ENCODE data around the gene SPACA4. TPM values are rescaled to one million over a fixed set of nuclear protein-coding genes. Genes with fewer than 3 reads are reported as not detected.
A peak's percentile ranks its signal among the peaks of the same experiment; 100 is the strongest.

Gene SPACA4
- total RNA-seq, 1 experiment from 2014 or later = not detected

- no peak for DNase-seq (ENCODE audit: low read depth)
- in situ Hi-C loops (cut with HindIII; ENCODE audit: low pct_unique_long_range_greater_than_20kb, low sequenced_read_pairs) = no loop called here
Measured at GRCh38 chr19:48615231-48616040, 8.9 kb downstream of the SPACA4 start.

- no peak for DNase-seq (ENCODE audit: low read depth)
- in situ Hi-C loops (cut with HindIII; ENCODE audit: low pct_unique_long_range_greater_than_20kb, low sequenced_read_pairs) = no loop called here
Measured at GRCh38 chr19:48616041-48616436, 9.5 kb downstream of the SPACA4 start.

- in situ Hi-C loops (cut with HindIII; ENCODE audit: low pct_unique_long_range_greater_than_20kb, low sequenced_read_pairs) = no loop called here
- DNase-seq (ENCODE audit: low read depth) = no peak
Measured at GRCh38 chr19:48616491-48617056, 10.0 kb downstream of the SPACA4 start.

GRCh38 chr19:48617146-48617937 lies 10.8 kb downstream of the SPACA4 start:
- DNase-seq (ENCODE audit: low read depth) = no peak
- in situ Hi-C loops (cut with HindIII; ENCODE audit: low pct_unique_long_range_greater_than_20kb, low sequenced_read_pairs) = no loop called here

GRCh38 chr19:48618278-48618915 lies 11.9 kb downstream of the SPACA4 start:
- in situ Hi-C loops (cut with HindIII; ENCODE audit: low pct_unique_long_range_greater_than_20kb, low sequenced_read_pairs) = no loop called here
- DNase-seq (ENCODE audit: low read depth) = no peak

- peak; percentile 100 for DNase-seq (ENCODE audit: low read depth)
- in situ Hi-C loops (cut with HindIII; ENCODE audit: low pct_unique_long_range_greater_than_20kb, low sequenced_read_pairs) = no loop called here
Measured at GRCh38 chr19:48618916-48619691, 12.6 kb downstream of the SPACA4 start, which contains the start of the genes RPL18 and SPHK2. TSS of gene RPL18 (minus strand) at chr19:48619178. CDS start at chr19:48619143, 35 bp downstream. TSS of gene SPHK2 (plus strand) at chr19:48619506. CDS start at chr19:48620515, 1,009 bp downstream.

GRCh38 chr19:48619692-48620585 lies 13.4 kb downstream of the SPACA4 start:
- in situ Hi-C loops (cut with HindIII; ENCODE audit: low pct_unique_long_range_greater_than_20kb, low sequenced_read_pairs) = no loop called here
- no peak for DNase-seq (ENCODE audit: low read depth)

GRCh38 chr19:48623556-48624066 lies 17.1 kb downstream of the SPACA4 start:
- in situ Hi-C loops (cut with HindIII; ENCODE audit: low pct_unique_long_range_greater_than_20kb, low sequenced_read_pairs) = no loop called here
- DNase-seq (ENCODE audit: low read depth) = no peak

GRCh38 chr19:48624067-48624594 lies 17.6 kb downstream of the SPACA4 start:
- in situ Hi-C loops (cut with HindIII; ENCODE audit: low pct_unique_long_range_greater_than_20kb, low sequenced_read_pairs) = no loop called here
- DNase-seq (ENCODE audit: low read depth) = peak; percentile 96

GRCh38 chr19:48624791-48625723 lies 18.5 kb downstream of the SPACA4 start:
- in situ Hi-C loops (cut with HindIII; ENCODE audit: low pct_unique_long_range_greater_than_20kb, low sequenced_read_pairs) = no loop called here
- no peak for DNase-seq (ENCODE audit: low read depth)

GRCh38 chr19:48625891-48626327 lies 19.4 kb downstream of the SPACA4 start:
- in situ Hi-C loops (cut with HindIII; ENCODE audit: low pct_unique_long_range_greater_than_20kb, low sequenced_read_pairs) = no loop called here
- no peak for DNase-seq (ENCODE audit: low read depth)

- peak; percentile 61 for DNase-seq (ENCODE audit: low read depth)
- in situ Hi-C loops (cut with HindIII; ENCODE audit: low pct_unique_long_range_greater_than_20kb, low sequenced_read_pairs) = no loop called here
Measured at GRCh38 chr19:48627201-48627864, 20.8 kb downstream of the SPACA4 start.

GRCh38 chr19:48627865-48628314 lies 21.3 kb downstream of the SPACA4 start:
- DNase-seq (ENCODE audit: low read depth) = no peak
- in situ Hi-C loops (cut with HindIII; ENCODE audit: low pct_unique_long_range_greater_than_20kb, low sequenced_read_pairs) = no loop called here

GRCh38 chr19:48628486-48629296 lies 22.1 kb downstream of the SPACA4 start:
- in situ Hi-C loops (cut with HindIII; ENCODE audit: low pct_unique_long_range_greater_than_20kb, low sequenced_read_pairs) = no loop called here
- no peak for DNase-seq (ENCODE audit: low read depth)
